LNCAP (cell line): ENCODE measurements around the gene GMIP.

ENCODE experiments used
- CTCF ChIP-seq: fragments of 450-650 bp; IDR thresholded peaks from 2 replicates; pipeline ENCODE4 v1.5.1; 2017; ENCODE audit warnings: mild to moderate bottlenecking

The GMIP gene

GRCh38 chr19:19635313-19635702 is 8.1 kb downstream of the GMIP start:
- no peak for TF ChIP-seq CTCF

- no peak for TF ChIP-seq CTCF
Observed at GRCh38 chr19:19634516-19635312, 8.7 kb downstream of the GMIP start.

- TF ChIP-seq CTCF = no peak
Observed at GRCh38 chr19:19633711-19634515, 9.5 kb downstream of the GMIP start.

GRCh38 chr19:19632661-19633060 is 10.8 kb downstream of the GMIP start:
- no peak for TF ChIP-seq CTCF

DNA sequence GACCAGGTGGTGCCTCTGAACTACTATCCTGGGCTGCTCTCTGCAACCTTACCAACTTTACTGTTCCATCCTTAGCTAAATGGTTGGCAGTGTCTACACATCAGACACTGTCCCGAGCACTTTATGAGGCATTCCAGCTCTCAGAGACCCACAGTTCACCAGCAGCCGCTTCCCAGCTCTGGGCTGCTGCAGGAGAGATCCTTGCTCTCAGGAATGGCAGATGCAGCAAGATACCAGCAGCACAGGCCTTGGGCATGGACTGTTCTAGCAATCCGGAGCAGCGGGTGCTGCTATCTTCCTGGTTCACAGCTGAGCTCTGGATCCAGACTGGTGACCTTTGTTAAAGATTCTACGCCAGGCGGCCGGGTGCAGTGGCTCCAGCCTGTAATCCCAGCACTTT is 12.1 kb downstream of the GMIP start:
- no peak for TF ChIP-seq CTCF

- TF ChIP-seq CTCF = no peak
Observed at GRCh38 chr19:19630426-19630825, 13.0 kb downstream of the GMIP start.

- no peak for TF ChIP-seq CTCF
Observed at GRCh38 chr19:19630062-19630414, 13.4 kb downstream of the GMIP start.
